ENCODE data around the gene RAP2C. TPM values are rescaled to one million over a fixed set of nuclear protein-coding genes. Genes with fewer than 3 reads are reported as not detected.
A peak's percentile ranks its signal among the peaks of the same experiment; 100 is the strongest.

RAP2C gene
- total RNA-seq, 1 donor from 2014 or later = 29.0 TPM

- no peak overlapping the region for H3K27ac Mint-ChIP-seq (ENCODE audit: unreplicated experiment)
Measured at GRCh38 chrX:132181364-132181763, 37.9 kb downstream of the RAP2C start.

GRCh38 chrX:132180929-132181328 lies 38.3 kb downstream of the RAP2C start:
- no peak for FAIRE-seq
- Mint-ChIP-seq H3K27ac (ENCODE audit: unreplicated experiment) (no peak overlapping the region), H3K36me3 (ENCODE audit: low read depth, unreplicated experiment) (no peaks in the 10 kb centered on the region), H3K4me1 (ENCODE audit: low read depth, unreplicated experiment) (no peaks in the 10 kb centered on the region), H3K9me3 (ENCODE audit: unreplicated experiment) (no peaks in the 10 kb centered on the region), H3K4me3 (ENCODE audit: unreplicated experiment) (no peak overlapping the region), H3K27me3 (ENCODE audit: low read depth, unreplicated experiment) (no peaks in the 10 kb centered on the region)
- Histone ChIP-seq H2AFZ (ENCODE audit: low read depth, low read length) (no peak overlapping the region), H4K20me1 (ENCODE audit: insufficient read depth, low read length) (no peaks in the 10 kb centered on the region), H3K36me3 (ENCODE audit: insufficient read depth, low read length) (no peaks in the 10 kb centered on the region), H3K27me3 (ENCODE audit: insufficient read depth, low read length) (no peaks in the 10 kb centered on the region), H3K4me1 (ENCODE audit: insufficient read depth, low read length) (no peaks in the 10 kb centered on the region), H3K79me2 (ENCODE audit: insufficient read depth, low read length) (no peaks in the 10 kb centered on the region), H3K9ac (ENCODE audit: low read length) (no peak overlapping the region), H3K27ac (ENCODE audit: low read depth, low read length) (no peak overlapping the region), H3K9me3 (ENCODE audit: insufficient read depth, low read depth, low read length) (no peaks in the 10 kb centered on the region), H3K4me3 (ENCODE audit: insufficient read depth, low read depth, low read length) (no peak overlapping the region), H3K4me2 (ENCODE audit: low read length) (no peak overlapping the region)
- TF ChIP-seq CTCF (IDR thresholded peaks at IDR 0.05; ENCODE audit: insufficient read depth, low read depth, low read length) (no peak), EZH2 (IDR thresholded peaks at IDR 0.05; ENCODE audit: insufficient read depth, low read length) (no peak)
- DNase-seq (ENCODE audit: low read depth) = no peak

More at GRCh38 chrX:132181364-132181763, 37.9 kb downstream of the RAP2C start:
- Histone ChIP-seq H3K4me2 (ENCODE audit: low read length) (no peak overlapping the region), H3K79me2 (ENCODE audit: insufficient read depth, low read length) (no peaks in the 10 kb centered on the region), H4K20me1 (ENCODE audit: insufficient read depth, low read length) (no peaks in the 10 kb centered on the region), H3K27ac (ENCODE audit: low read depth, low read length) (no peak overlapping the region), H3K4me1 (ENCODE audit: insufficient read depth, low read length) (no peaks in the 10 kb centered on the region), H3K9me3 (ENCODE audit: insufficient read depth, low read depth, low read length) (no peaks in the 10 kb centered on the region), H3K4me3 (ENCODE audit: insufficient read depth, low read depth, low read length) (no peak overlapping the region), H3K27me3 (ENCODE audit: insufficient read depth, low read length) (no peaks in the 10 kb centered on the region), H3K9ac (ENCODE audit: low read length) (no peak overlapping the region), H2AFZ (ENCODE audit: low read depth, low read length) (no peak overlapping the region), H3K36me3 (ENCODE audit: insufficient read depth, low read length) (no peaks in the 10 kb centered on the region)
- H3K27me3 Mint-ChIP-seq (ENCODE audit: low read depth, unreplicated experiment) = no peaks in the 10 kb centered on the region
- no peaks in the 10 kb centered on the region for H3K36me3 Mint-ChIP-seq (ENCODE audit: low read depth, unreplicated experiment)
- DNase-seq (ENCODE audit: low read depth) (no peak), FAIRE-seq (no peak)
- TF ChIP-seq CTCF (IDR thresholded peaks at IDR 0.05; ENCODE audit: insufficient read depth, low read depth, low read length) (no peak), EZH2 (IDR thresholded peaks at IDR 0.05; ENCODE audit: insufficient read depth, low read length) (no peak)
- no peak overlapping the region for H3K4me3 Mint-ChIP-seq (ENCODE audit: unreplicated experiment)
- H3K4me1 Mint-ChIP-seq (ENCODE audit: low read depth, unreplicated experiment) = no peaks in the 10 kb centered on the region
- H3K9me3 Mint-ChIP-seq (ENCODE audit: unreplicated experiment) = no peaks in the 10 kb centered on the region

DNA sequence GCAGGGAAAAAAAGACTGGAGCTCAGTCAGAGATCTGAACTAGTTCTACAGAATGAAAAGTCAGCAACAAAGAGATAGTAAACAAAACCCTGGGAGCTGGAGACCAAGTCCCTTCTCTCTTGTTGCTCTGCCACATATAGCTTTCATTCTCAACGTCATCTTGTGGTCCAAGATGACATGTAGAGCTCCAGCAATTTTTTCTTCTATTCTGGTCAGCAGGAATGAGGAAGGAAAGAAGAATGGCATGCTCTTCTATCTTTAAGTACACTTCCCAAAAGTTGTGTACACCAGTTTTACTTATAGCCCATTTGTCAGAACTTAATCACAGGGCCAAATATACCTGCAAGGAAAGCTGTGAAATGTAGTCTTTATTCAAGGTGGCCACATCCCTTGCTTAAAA lies 45.6 kb downstream of the RAP2C start:
- H3K27ac Mint-ChIP-seq (ENCODE audit: unreplicated experiment) = peak overlapping the region; percentile 41
- TF ChIP-seq EZH2 (IDR thresholded peaks at IDR 0.05; ENCODE audit: insufficient read depth, low read length) = no peak
- no peak for TF ChIP-seq CTCF (IDR thresholded peaks at IDR 0.05; ENCODE audit: insufficient read depth, low read depth, low read length)
- Histone ChIP-seq H2AFZ (ENCODE audit: low read depth, low read length) (no peak overlapping the region), H3K36me3 (ENCODE audit: insufficient read depth, low read length) (no peaks in the 10 kb centered on the region), H3K27me3 (ENCODE audit: insufficient read depth, low read length) (no peaks in the 10 kb centered on the region), H3K4me2 (ENCODE audit: low read length) (no peak overlapping the region), H3K4me1 (ENCODE audit: insufficient read depth, low read length) (no peaks in the 10 kb centered on the region), H3K27ac (ENCODE audit: low read depth, low read length) (no peak overlapping the region), H3K9me3 (ENCODE audit: insufficient read depth, low read depth, low read length) (no peaks in the 10 kb centered on the region), H3K79me2 (ENCODE audit: insufficient read depth, low read length) (no peaks in the 10 kb centered on the region), H3K4me3 (ENCODE audit: insufficient read depth, low read depth, low read length) (no peak overlapping the region), H4K20me1 (ENCODE audit: insufficient read depth, low read length) (no peaks in the 10 kb centered on the region), H3K9ac (ENCODE audit: low read length) (no peak overlapping the region)
- FAIRE-seq = peak; percentile 41
- no peak overlapping the region for H3K4me3 Mint-ChIP-seq (ENCODE audit: unreplicated experiment)
- no peaks in the 10 kb centered on the region for H3K27me3 Mint-ChIP-seq (ENCODE audit: low read depth, unreplicated experiment)
- no peaks in the 10 kb centered on the region for H3K9me3 Mint-ChIP-seq (ENCODE audit: unreplicated experiment)
- peaks cover 2% of the 10 kb centered on the region for H3K4me1 Mint-ChIP-seq (ENCODE audit: low read depth, unreplicated experiment)
- no peaks in the 10 kb centered on the region for H3K36me3 Mint-ChIP-seq (ENCODE audit: low read depth, unreplicated experiment)
- DNase-seq (ENCODE audit: low read depth) = no peak

All from astrocyte (in vitro differentiated cells and primary cell).